Measurements from ENCODE around the gene IZUMO1. TPM values are rescaled to one million over a fixed set of nuclear protein-coding genes. Genes with fewer than 3 reads are reported as not detected.

Gene IZUMO1
- total and polyA plus RNA-seq, 2 of the 13 experiments (the other 11 are each of a cell fraction or from before 2014, with no cell fraction given), result 0.07 to 0.22 TPM

- TF ChIP-seq AHR (CRISPR knock-in tag; IDR thresholded peaks at IDR 0.05), result no peak
- TF ChIP-seq ZFP41 (CRISPR knock-in tag; IDR thresholded peaks at IDR 0.05; ENCODE audit: borderline replicate concordance), result no peak
- TF ChIP-seq CENPBD1 (CRISPR knock-in tag; IDR thresholded peaks at IDR 0.05; ENCODE audit: borderline replicate concordance, low read depth), result 0 out of 2 replicates have a peak, but pooled peaks have one; percentile 59
- TF ChIP-seq ZMYM2 (CRISPR knock-in tag; IDR thresholded peaks at IDR 0.05), result no peak
- TF ChIP-seq ZNF468 (CRISPR knock-in tag; IDR thresholded peaks at IDR 0.05), result 0 out of 2 replicates have a peak, but pooled peaks have one; percentile 32
- TF ChIP-seq U2AF1 (optimal IDR thresholded peaks at IDR 0.05; ENCODE audit: low read depth, low read length), result no peak
- TF ChIP-seq ZNF670 (CRISPR knock-in tag; IDR thresholded peaks at IDR 0.05; ENCODE audit: borderline replicate concordance), result 0 out of 2 replicates have a peak, but pooled peaks have one; percentile 6
Measured at GRCh38 chr19:48719263-48720171, 27.2 kb downstream of the IZUMO1 start, which contains the start of gene MAMSTR (continued).

GRCh38 chr19:48718711-48719231, 27.9 kb downstream of the IZUMO1 start:
- in situ Hi-C loops (cut with HindIII; ENCODE audit: extremely low pct_ligation_motif_present, low pct_unique_long_range_greater_than_20kb) (no loop called here), intact Hi-C loops (cut with micrococcal nuclease; ENCODE audit: unreplicated experiment) (no loop called here)
- no peak overlapping the region for H2AFZ ChIP-seq (ENCODE audit: low read length)
- no peaks in the 10 kb centered on the region; a peak in 1 of 5 replicates for H3K27me3 ChIP-seq (ENCODE audit: control insufficient read depth in 1 of 2, insufficient read depth in 2 of 2, low read length in 2 of 2)
- peak overlapping the region; percentile 99 for H3K4me2 ChIP-seq (ENCODE audit: low read depth, low read length)
- peaks cover 51% of the 10 kb centered on the region for H3K4me1 ChIP-seq (ENCODE audit: insufficient read depth, low read length)
- H4K20me1 ChIP-seq (ENCODE audit: insufficient read depth, low read length), result no peaks in the 10 kb centered on the region
- WGBS (ENCODE audit: low lambda C conversion rate), result 0% methylated on average over 10 of the region's 15 CpGs
- H3K9ac ChIP-seq (ENCODE audit: insufficient read depth, low read depth, low read length), result peak overlapping the region; percentile 81
- H3K36me3 ChIP-seq (replicated peaks in 1 of 2; ENCODE audit: control insufficient read depth in 1 of 2, insufficient read depth in 2 of 2, low read length in 2 of 2), result no peaks in the 10 kb centered on the region
- ATAC-seq (peak; percentile 0; the same call in 1 of the 3 replicates), DNase-seq (ENCODE audit: low spot score) (peak; percentile 90), FAIRE-seq (peak; percentile 57)
- BruUV-seq (replicated peaks), result no TSS peak
- CTCF ChIA-PET (ENCODE audit: low intra/inter-chr PET ratio, low total read pairs), result no interaction called here
- no peaks in the 10 kb centered on the region for H3K9me3 ChIP-seq (ENCODE audit: low read length)
- peaks cover 3% of the 10 kb centered on the region for H3K79me2 ChIP-seq (ENCODE audit: insufficient read depth, low read length)
- peak overlapping the region; percentile 68 to 85 (median 76) for H3K4me3 ChIP-seq (replicated peaks in 1 of 3; ENCODE audit: insufficient read depth in 1 of 3, low read depth in 2 of 3, low read length in 3 of 3)
- H3K27ac ChIP-seq (ENCODE audit: extremely low read length, insufficient read depth, low read length), result peak overlapping the region; percentile 74
- POLR2A ChIA-PET, result interaction anchor here (0.7 to 6.3 kb wide), 3 partner anchors 9 to 214 kb away, joined by 3 to 40 read pairs (median 3); no protein-coding TSS in a partner anchor
- TF ChIP-seq ZFP37 (CRISPR knock-in tag; IDR thresholded peaks at IDR 0.05; ENCODE audit: borderline replicate concordance) (no peak), ZKSCAN1 (IDR thresholded peaks at IDR 0.05; ENCODE audit: low read length) (no peak), ZNF562 (CRISPR knock-in tag; IDR thresholded peaks at IDR 0.05; ENCODE audit: borderline replicate concordance) (no peak), JUNB (CRISPR knock-in tag; IDR thresholded peaks at IDR 0.05; ENCODE audit: borderline replicate concordance) (no peak), ZNF530 (CRISPR knock-in tag; IDR thresholded peaks at IDR 0.05; ENCODE audit: low read depth) (no peak), RBM39 (IDR thresholded peaks at IDR 0.05; ENCODE audit: low read depth, low read length, poor library complexity, severe bottlenecking) (peak; percentile 33), MYNN (CRISPR knock-in tag; IDR thresholded peaks at IDR 0.05; ENCODE audit: low read depth) (no peak), FLYWCH1 (CRISPR knock-in tag; IDR thresholded peaks at IDR 0.05) (no peak), GATAD1 (CRISPR knock-in tag; IDR thresholded peaks at IDR 0.05) (no peak), HCFC1 (IDR thresholded peaks at IDR 0.05; ENCODE audit: low read depth, low read length) (no peak), ZNF354B (CRISPR knock-in tag; IDR thresholded peaks at IDR 0.05) (no peak), ZSCAN22 (CRISPR knock-in tag; IDR thresholded peaks at IDR 0.05) (no peak), ZNF333 (CRISPR knock-in tag; IDR thresholded peaks at IDR 0.05; ENCODE audit: borderline replicate concordance) (no peak), ZNF761 (CRISPR knock-in tag; conservative IDR thresholded peaks at IDR 0.05) (no peak), ZNF782 (CRISPR knock-in tag; IDR thresholded peaks at IDR 0.05; ENCODE audit: borderline replicate concordance) (no peak), ZNF83 (CRISPR knock-in tag; IDR thresholded peaks at IDR 0.05; ENCODE audit: borderline replicate concordance) (no peak)

All from HepG2 (cell line).